H1 (cell line): ENCODE measurements around the gene CYBRD1. TPM values are rescaled to one million over a fixed set of nuclear protein-coding genes. Genes with fewer than 3 reads are reported as not detected.

Experiments
- GABPA ChIP-seq: IDR thresholded peaks from 2 replicates; pipeline ENCODE4 v1.6.1; 2011; ENCODE audit warnings: mild to moderate bottlenecking, low read length, moderate library complexity, borderline replicate concordance; ENCODE audit not compliant: insufficient read depth
- polyA plus RNA-seq, 7 experiments: library from polyadenylated mRNA; depleted of rRNA in 3 of 7; stranded (reverse) in 5 of 7; unstranded in 2 of 7; fragments of >200 nt in 5 of 7; fragments of 200-250 nt in 2 of 7; gene quantifications; 1 replicate in 5 of 7; 2 replicates in 1 of 7; 4 replicates in 1 of 7; pipeline versions ENCODE4 v1.2.1 to v1.2.3, GENCODE V29; 2011 to 2013; ENCODE audit warnings: missing spikeins in 2 of 7, mixed read lengths in 2 of 7
- total RNA-seq: library from RNA; stranded (reverse); fragmentation: NEBNext Ultra II Directional; extraction: Animal tissue kit (Norgen Biotek cat#: 25700); gene quantifications from 2 replicates; pipeline ENCODE4 v1.2.1, GENCODE V29; 2021

The CYBRD1 gene
- total and polyA plus RNA-seq, 2 of the 8 experiments (the other 6 are each of a cell fraction or from before 2014, with no cell fraction given) = 10.7 to 12.6 TPM

DNA sequence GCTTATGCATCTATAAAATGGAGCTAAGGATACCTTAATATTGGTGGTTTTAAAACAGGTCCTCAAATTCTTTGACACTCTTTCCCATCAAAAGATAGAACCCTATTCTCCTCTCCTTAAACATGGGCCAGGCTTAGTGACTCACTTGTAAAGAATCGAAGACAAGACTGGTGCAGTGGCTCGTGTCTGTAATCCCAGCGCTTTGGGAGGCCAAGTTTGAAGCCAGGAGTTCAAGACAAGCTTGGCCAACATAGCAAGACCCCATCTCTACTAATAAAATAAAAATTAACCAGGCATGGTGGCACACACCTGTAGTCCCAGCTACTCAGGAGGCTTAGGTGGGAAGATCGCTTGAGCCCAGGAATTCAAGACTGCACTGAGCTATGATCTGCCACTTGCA lies 44.5 kb downstream of the CYBRD1 start (continued):
- no peak for TF ChIP-seq GABPA
- TF ChIP-seq, all 59 proteins: peak for 0
